HG03521 (cell line): ENCODE data around the gene HIVEP3.

ENCODE experiments used
- ATAC-seq: cut with Tn5 transposase; IDR thresholded peaks from one replicate; pipeline ENCODE4 v1.9.1; 2021; ENCODE audit warnings: mild to moderate bottlenecking, moderate library complexity; ENCODE audit not compliant: unreplicated experiment

HIVEP3 gene

DNA sequence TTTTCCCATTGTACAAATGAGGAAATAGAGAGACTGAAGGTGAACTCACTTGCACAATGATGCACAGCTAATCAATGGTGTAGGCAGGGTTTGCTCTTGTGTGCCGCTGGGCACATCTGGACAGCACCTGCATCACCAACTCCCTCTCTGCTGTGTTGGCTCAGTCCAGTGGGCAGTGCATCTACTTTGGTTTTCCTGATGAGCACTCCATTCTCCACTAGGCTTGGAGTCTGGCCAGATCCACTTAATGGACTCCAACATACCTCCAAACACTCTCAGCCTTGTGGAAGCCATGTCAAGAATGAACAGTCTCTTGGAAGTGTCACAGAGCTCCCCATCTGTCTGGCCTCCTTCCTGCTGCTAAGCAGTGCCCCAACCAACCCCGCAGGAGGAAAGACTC is 152.2 kb downstream of the HIVEP3 start:
- ATAC-seq, result no peak

DNA sequence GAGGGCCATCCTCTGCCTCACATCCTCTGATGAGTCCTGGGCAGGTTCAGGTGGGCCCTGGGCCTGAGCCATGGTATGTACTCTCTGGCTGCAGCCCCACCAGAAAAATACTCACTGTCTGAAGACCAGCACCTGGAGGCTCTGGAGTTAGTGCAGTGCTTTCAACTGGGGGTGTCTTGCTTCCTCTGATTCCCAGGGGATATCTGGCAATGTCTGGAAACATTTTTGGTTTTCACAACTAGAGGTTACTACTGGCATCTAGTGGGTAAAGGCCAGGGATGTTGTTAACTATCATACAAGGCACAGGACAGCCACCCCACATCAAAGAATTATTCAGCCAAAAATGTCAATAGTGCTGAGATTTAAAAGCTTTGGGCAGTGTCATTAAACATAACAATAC is 152.7 kb downstream of the HIVEP3 start:
- ATAC-seq, result no peak

GRCh38 chr1:41765152-41765551 is 153.6 kb downstream of the HIVEP3 start:
- ATAC-seq, result no peak

GRCh38 chr1:41764656-41765055 is 154.1 kb downstream of the HIVEP3 start:
- ATAC-seq, result no peak

GRCh38 chr1:41762777-41763176 is 155.9 kb downstream of the HIVEP3 start:
- ATAC-seq, result no peak

- ATAC-seq, result no peak
These were observed 156.5 kb downstream of the HIVEP3 start for GRCh38 chr1:41762251-41762650.

DNA sequence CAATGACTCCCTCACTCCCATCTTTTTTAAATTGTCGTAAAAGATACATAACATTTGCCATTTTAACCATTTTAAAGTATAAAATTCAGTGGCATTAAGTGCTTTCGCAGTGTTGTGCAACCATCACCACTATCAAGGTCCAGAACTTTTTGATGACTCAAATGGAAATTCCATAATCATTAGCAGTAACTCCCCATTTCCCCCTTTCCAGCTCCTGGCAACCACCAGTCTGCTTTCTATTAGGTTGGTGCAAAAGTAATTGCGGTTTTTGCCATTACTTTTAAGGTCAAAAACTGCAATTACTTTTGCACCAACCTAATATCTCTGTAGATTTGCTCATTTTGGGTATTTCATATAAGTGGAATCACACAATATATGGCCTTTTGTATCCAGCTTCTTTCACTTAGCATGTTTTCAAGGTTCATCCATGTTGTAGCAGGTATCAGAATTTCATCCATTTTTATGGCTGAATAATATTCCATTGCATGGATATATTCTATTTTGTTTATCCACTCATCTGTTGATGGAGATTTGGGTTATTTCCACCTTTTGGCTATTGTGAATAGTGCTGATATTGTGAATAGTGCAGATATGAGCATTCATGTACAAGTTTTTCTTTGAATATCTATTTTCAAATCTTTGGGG is 159.7 kb downstream of the HIVEP3 start:
- ATAC-seq, result no peak

DNA sequence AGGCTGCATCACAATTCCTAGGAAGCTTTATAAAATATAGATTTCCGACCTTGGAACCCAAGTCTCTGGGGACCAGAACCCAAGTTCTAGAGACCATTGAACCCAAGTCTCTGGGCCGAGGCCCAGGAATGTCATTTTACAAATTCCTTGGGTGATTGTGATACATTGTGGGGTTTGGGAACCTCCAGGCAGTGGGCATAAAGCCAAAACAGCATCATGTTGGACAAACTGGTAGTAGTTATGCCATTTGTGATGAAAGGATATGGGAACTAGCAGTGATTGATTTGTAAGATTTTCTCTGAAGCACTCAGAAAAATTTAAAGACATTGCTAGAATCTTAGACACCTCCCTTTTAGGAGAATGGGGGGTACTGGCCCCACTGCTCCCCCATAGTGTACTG is 160.2 kb downstream of the HIVEP3 start:
- no peak for ATAC-seq

- ATAC-seq, result no peak
These were observed 164.2 kb downstream of the HIVEP3 start for GRCh38 chr1:41754540-41754939.

GRCh38 chr1:41752514-41753170 is 166.1 kb downstream of the HIVEP3 start:
- ATAC-seq, result no peak

DNA sequence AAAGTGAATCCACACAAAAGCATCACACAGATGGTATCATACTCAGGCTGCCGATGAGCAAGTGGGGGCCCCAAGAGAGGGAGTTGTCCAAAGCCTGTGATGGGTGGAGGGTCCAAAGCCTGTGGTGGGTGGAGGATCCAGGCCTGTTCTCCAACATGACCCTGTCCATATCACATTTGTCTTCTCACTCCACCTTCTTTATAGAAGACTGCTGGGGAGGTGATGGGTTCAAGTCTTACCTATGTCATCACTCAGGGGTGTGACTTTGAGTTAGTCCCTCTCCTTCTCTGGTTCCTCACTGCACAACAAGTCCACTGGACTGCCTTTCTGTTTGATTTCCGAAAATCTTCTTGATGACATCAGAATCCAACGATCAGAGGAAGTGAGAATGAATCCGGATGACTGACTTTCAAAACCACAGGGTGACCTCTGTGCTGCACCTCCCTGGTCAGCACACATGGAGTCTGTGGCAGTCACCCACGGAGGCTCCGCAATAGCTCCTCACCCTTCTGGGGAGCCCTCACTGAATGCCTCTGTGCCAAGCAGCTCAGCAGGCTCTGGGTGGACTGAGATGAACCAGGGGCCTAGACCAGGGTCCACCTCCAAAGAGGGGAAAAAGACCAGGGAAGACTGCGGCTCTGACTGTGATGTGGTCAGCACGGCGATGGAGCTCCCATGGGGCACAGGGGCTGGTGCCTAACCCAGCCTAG is 166.8 kb downstream of the HIVEP3 start:
- peak; percentile 26 for ATAC-seq

DNA sequence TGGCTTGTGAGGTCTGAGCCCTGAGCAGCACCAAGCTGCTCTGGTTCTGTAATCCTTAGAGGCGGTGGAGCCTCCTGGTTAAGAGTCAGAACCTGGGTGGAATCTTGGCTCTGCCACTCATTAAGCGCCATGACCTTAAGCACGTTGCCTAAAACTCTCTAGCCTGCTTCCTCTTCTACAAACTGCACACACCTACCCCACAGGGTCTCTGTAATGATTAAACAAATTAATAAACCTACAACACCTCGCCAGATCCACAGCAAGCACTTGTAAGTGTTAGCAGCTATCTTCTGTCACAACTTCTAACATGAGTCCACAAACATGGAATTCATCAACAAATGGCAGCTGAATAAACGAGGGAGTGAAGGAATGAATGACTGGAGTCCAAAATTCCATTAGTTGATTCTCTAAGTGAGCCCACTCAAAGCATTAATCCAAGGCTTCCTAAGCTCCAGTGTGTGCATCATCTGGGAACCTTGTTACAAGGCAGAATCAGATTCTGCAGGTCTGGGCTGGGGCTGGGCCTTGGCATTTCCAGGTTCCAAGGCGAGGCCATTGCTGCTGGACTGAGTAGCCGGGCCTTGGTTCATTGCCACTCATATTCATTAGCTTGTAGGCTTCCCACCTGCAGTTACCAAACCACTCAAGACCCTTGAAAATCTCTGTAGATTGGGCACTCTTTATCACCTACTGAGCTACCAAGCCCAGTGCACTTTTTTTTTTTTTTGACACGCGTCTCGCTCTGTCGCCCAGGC is 168.6 kb downstream of the HIVEP3 start:
- no peak for ATAC-seq

GRCh38 chr1:41745022-41745421 is 173.7 kb downstream of the HIVEP3 start:
- ATAC-seq, result no peak

DNA sequence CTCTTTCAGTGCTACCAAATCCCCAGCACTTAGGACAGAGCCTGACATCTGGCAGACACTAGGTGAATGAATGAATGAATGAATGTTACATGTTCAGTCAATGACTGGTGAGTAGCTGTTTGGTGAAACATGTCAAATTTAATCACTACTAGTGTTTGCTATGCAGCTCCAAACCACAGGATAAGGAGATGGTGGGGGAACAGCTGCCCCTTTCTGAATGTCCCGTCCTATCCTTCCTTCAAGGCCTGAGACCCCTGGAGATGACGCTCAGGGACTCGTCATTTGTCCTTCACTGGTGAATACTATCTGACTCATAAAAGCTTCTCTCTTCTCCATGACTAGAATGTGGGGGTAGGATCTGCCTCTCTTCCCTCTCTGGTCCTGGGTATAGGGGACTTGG is 175.4 kb downstream of the HIVEP3 start:
- no peak for ATAC-seq

DNA sequence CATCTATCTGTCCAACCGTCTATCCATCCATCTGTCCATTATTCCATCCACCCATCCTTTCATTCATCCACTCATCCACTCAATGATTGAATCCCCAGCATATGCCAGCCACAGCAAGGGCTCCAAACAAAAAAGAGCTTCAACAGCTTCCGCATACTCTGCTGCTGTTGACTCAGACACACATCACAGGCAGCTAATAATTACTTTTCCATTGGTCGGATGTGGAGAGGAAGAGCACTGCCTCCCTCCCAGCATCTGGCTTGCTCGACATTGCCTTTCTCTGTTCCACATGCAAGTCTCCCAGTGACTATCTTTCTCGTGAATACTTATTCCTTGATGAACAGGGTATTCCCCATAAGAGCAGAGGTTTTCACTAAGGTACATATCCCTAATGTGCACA is 176.5 kb downstream of the HIVEP3 start:
- ATAC-seq, result no peak

DNA sequence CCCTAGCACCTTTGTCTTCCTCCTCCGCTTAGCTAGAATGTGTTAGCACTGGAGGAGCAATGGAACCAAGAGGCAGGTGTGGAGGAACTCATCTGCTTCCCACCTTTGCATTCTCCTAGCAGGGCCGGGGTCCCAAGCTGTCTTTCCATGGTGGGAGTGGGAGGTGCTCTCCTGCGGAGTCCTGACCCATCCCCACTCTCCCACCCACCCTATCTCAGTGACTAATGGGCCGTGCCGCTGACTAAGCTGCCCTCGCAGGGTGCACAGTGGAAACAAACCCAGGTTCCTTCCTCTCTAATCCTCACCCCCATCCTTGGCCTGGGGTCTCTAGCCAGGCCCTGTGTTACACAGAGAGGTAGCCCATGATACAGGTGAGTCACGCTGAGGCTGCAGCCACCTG is 177.5 kb downstream of the HIVEP3 start:
- ATAC-seq, result no peak

GRCh38 chr1:41740630-41741239 is 178.0 kb downstream of the HIVEP3 start:
- no peak for ATAC-seq

DNA sequence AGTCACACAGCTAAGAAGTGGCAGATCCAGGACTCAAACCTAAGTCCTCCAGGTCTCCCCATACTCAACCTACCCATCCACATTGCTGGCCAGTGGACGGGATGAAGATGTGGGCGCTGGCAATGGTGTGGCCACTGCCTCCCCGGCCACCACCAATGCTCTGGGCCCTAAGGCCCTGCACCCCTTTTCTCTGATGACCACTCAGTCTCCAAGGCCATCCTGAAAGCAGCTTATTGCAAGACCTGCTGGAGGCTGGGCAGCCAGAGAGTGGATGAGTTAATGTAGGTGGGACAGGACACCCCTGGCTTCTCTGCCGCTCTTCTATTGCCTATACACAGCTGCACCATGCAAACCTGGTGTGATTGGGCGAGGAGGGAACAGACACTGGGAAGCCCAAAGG is 178.7 kb downstream of the HIVEP3 start:
- no peak for ATAC-seq

DNA sequence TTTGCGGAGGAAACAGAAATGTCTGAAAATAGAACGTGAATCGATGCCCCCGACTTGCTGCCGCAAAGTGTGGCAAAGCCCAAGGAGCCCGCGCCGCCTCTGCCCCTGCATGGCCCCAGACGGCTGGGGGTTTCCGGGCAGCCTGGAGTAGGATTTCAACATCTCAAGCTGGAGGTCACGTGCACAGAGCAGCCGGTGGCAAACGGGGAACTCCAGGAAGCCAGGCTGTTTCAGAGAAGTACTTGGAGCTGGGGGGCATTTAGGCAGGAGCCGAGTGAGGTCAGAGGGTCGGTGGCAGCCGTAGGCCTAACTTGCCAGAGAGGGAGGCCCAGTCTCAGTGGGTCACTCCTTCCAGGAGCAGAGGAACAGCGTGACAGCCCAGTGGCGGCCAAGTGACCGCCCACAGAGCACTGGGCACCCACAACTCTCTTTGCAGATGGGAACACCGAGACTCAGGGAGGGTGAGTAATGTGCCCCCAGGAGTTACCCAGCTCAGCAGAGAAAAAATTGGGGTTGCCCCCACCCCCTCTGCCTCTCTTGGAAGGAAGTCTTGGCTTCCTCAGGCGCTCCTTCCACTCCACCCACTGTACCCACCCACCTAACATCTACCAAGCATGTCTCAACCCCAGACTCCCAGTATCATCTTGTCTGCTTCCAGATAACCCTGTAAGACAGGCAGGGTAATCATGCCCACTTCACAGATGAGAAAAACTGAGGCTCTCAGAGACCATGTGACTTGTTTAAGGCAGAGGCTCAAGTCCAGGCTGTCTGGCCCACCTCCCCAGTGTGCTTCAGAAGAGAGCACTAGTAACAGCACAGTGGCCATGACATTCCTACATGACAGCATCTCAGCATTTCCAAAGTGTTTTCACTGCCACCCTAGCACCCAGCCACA is 179.4 kb downstream of the HIVEP3 start:
- ATAC-seq, result peak; percentile 39

DNA sequence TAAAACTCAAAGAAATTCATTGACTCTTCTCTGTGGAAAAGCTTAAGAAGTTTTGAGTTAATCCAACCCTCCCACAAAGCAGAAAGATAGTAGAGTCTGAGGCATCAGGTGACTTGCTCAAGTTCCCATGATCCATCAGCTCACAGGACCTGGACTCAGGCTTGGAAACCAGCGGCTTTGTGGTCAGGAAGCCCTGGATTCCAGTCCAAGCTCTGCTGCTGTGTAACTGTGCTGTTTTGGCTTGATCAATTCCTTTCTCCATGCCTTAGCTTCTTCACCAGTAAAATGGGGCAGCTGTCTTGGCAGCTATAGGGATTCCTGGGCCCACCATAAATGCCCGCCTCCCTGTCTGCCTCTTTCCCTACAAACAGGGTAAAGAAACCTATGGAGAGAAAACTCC is 180.2 kb downstream of the HIVEP3 start:
- ATAC-seq, result no peak
